GM23248 (cell line): ENCODE measurements around the gene PDP2. TPM values are rescaled to one million over a fixed set of nuclear protein-coding genes. Genes with fewer than 3 reads are reported as not detected.

Experiments used
- DNase-seq: peaks from one replicate; pipeline ENCODE4 v3.0.0-alpha.2; 2015
- H2AFZ ChIP-seq: fragments of 200-600 bp; sonication (generic); 2 replicates; pipeline ENCODE4 v1.6.1; 2016; ENCODE audit warnings: antibody characterized with exemption
- H3F3A ChIP-seq: fragments of 200-600 bp; sonication (generic); 2 replicates; pipeline ENCODE4 v1.6.1; 2016; ENCODE audit warnings: mild to moderate bottlenecking, antibody characterized with exemption, mixed run types; ENCODE audit not compliant: insufficient read depth
- H3K27ac ChIP-seq: fragments of 200-600 bp; sonication (generic); 2 replicates; pipeline ENCODE4 v1.5.1; 2016; ENCODE audit warnings: mild to moderate bottlenecking
- H3K27me3 ChIP-seq: fragments of 200-600 bp; sonication (generic); replicated peaks from 2 replicates; pipeline ENCODE4 v1.6.1; 2016; ENCODE audit warnings: mild to moderate bottlenecking; ENCODE audit not compliant: insufficient read depth
- H3K36me3 ChIP-seq: fragments of 200-600 bp; sonication (generic); 2 replicates; pipeline ENCODE4 v1.6.1; 2016; ENCODE audit warnings: low read depth, mild to moderate bottlenecking
- H3K4me1 ChIP-seq: fragments of 200-600 bp; sonication (generic); 2 replicates; pipeline ENCODE4 v1.6.1; 2016; ENCODE audit warnings: mild to moderate bottlenecking; ENCODE audit not compliant: insufficient read depth
- H3K4me2 ChIP-seq: fragments of 200-600 bp; sonication (generic); one replicate; pipeline ENCODE4 v1.6.1; 2016; ENCODE audit warnings: mild to moderate bottlenecking; ENCODE audit not compliant: unreplicated experiment
- H3K4me3 ChIP-seq: fragments of 200-600 bp; sonication (generic); 2 replicates; pipeline ENCODE4 v1.5.1; 2016; ENCODE audit warnings: mild to moderate bottlenecking
- H3K79me2 ChIP-seq: fragments of 200-600 bp; sonication (generic); 2 replicates; pipeline ENCODE4 v1.6.1; 2016; ENCODE audit warnings: mild to moderate bottlenecking; ENCODE audit not compliant: insufficient read depth
- H3K9ac ChIP-seq: fragments of 200-600 bp; sonication (generic); 2 replicates; pipeline ENCODE4 v1.6.1; 2016; ENCODE audit warnings: mild to moderate bottlenecking
- H3K9me2 ChIP-seq: fragments of 200-600 bp; sonication (generic); 2 replicates; pipeline ENCODE4 v1.6.1; 2016; ENCODE audit warnings: mixed run types, mild to moderate bottlenecking, moderate library complexity; ENCODE audit not compliant: insufficient read depth
- H3K9me3 ChIP-seq: fragments of 200-600 bp; sonication (generic); one replicate; pipeline ENCODE4 v1.6.1; 2017; ENCODE audit warnings: low read depth
- H4K20me1 ChIP-seq: fragments of 200-600 bp; sonication (generic); 2 replicates; pipeline ENCODE4 v1.6.0; 2016; ENCODE audit not compliant: insufficient read depth
- EZH2 ChIP-seq: fragments of 200-600 bp; sonication (generic); IDR thresholded peaks from 2 replicates; pipeline ENCODE4 v1.6.1; 2018; ENCODE audit warnings: antibody characterized with exemption, mild to moderate bottlenecking; ENCODE audit not compliant: insufficient read depth, poor library complexity, severe bottlenecking
- EZH2phosphoT487 ChIP-seq: fragments of 200-600 bp; sonication (generic); IDR thresholded peaks from 2 replicates; pipeline ENCODE4 v1.6.1; 2018; ENCODE audit warnings: antibody characterized with exemption, moderate library complexity, mild to moderate bottlenecking, low read depth; ENCODE audit not compliant: insufficient read depth
- WGBS, 2 experiments: methylation state at CpG; one replicate each; pipeline ENCODE4 v1.1.6; 2015 to 2017; ENCODE audit warnings: low lambda C conversion rate in 2 of 2, low coverage in 1 of 2; ENCODE audit errors: missing lambda C conversion rate in 2 of 2; 5-methylcytosine and 5-hydroxymethylcytosine counted together
- in situ Hi-C: fragments of 300-500 bp; cut with MboI; formaldehyde crosslinking; loops from 2 replicates; pipeline ENCODE4 v1.15.0; 2020
- polyA plus RNA-seq: library from polyadenylated mRNA; unstranded; fragments of >200 nt; fragmentation: Nextera tagmentation; extraction: Ambion mirVana; gene quantifications from 2 replicates; pipeline ENCODE4 v1.2.1, GENCODE V29; 2016
- total RNA-seq: library from RNA; depleted of rRNA; stranded (reverse); fragments of >200 nt; shearing (Covaris generic); gene quantifications from 2 replicates; pipeline ENCODE4 v1.2.3, GENCODE V29; 2014

Gene PDP2
- total and polyA plus RNA-seq, 2 experiments from 2014 or later = 3.3 to 3.9 TPM

DNA sequence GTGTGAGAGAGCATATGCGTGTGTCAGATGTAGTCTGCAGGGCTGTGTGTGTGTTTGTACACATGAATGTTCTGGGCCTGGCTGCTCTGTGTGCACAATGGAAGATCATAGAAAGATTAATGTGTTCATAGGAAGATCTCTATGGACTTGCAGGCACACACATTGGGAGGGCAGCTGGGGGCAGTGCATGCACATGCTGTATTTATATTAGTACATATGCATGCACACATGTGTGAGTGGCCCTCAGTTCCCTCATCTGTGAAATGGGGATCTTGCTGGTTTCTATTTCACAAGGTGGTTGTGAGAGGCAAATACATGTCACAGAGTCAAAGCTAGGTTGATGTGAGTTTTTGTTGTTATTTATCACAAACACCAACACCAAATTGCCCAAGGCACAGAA lies 34.0 kb upstream of the PDP2 start:
- H3K9ac ChIP-seq = no peak overlapping the region
- no peaks in the 10 kb centered on the region for H3F3A ChIP-seq
- TF ChIP-seq EZH2phosphoT487 = no peak
- TF ChIP-seq EZH2 = no peak
- H4K20me1 ChIP-seq = no peaks in the 10 kb centered on the region
- H3K27ac ChIP-seq = no peak overlapping the region
- H3K9me3 ChIP-seq = no peaks in the 10 kb centered on the region
- 89 to 100% methylated on average over 1 of the region's 1 CpG for WGBS, 2 experiments
- in situ Hi-C loops = no loop called here
- H3K4me3 ChIP-seq = no peak overlapping the region
- H2AFZ ChIP-seq = no peak overlapping the region
- DNase-seq = no peak
- H3K9me2 ChIP-seq = no peaks in the 10 kb centered on the region
- H3K79me2 ChIP-seq = no peaks in the 10 kb centered on the region
- no peaks in the 10 kb centered on the region for H3K4me1 ChIP-seq
- no peak overlapping the region for H3K4me2 ChIP-seq
- H3K36me3 ChIP-seq = no peaks in the 10 kb centered on the region
- peaks cover 34% of the 10 kb centered on the region for H3K27me3 ChIP-seq

DNA sequence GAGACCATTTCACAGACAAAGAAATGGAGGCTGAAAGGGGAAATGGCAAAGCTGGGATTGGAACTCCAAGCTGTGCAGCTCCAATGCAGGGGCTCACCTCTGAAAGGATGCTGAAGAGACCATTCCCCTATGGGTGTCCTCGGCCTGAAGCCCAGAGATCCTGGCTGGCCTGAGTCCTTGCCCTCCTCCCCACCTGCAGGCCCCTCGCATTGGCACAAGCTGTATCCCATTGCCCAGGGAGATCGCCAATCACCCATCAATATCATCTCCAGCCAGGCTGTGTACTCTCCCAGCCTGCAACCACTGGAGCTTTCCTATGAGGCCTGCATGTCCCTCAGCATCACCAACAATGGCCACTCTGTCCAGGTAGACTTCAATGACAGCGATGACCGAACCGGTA lies 33.5 kb upstream of the PDP2 start:
- Histone ChIP-seq H3K4me1 (no peaks in the 10 kb centered on the region), H3K9ac (no peak overlapping the region), H2AFZ (no peak overlapping the region), H3K79me2 (no peaks in the 10 kb centered on the region), H3K27me3 (peaks cover 34% of the 10 kb centered on the region), H3K4me3 (no peak overlapping the region), H3K4me2 (no peak overlapping the region), H3K9me3 (no peaks in the 10 kb centered on the region), H4K20me1 (no peaks in the 10 kb centered on the region), H3K36me3 (no peaks in the 10 kb centered on the region), H3K27ac (no peak overlapping the region), H3K9me2 (no peaks in the 10 kb centered on the region), H3F3A (no peaks in the 10 kb centered on the region)
- WGBS, 2 experiments = 80 to 81% methylated on average over 6 of the region's 6 CpGs
- DNase-seq = no peak
- TF ChIP-seq EZH2 = no peak
- TF ChIP-seq EZH2phosphoT487 = no peak
- in situ Hi-C loops = no loop called here

DNA sequence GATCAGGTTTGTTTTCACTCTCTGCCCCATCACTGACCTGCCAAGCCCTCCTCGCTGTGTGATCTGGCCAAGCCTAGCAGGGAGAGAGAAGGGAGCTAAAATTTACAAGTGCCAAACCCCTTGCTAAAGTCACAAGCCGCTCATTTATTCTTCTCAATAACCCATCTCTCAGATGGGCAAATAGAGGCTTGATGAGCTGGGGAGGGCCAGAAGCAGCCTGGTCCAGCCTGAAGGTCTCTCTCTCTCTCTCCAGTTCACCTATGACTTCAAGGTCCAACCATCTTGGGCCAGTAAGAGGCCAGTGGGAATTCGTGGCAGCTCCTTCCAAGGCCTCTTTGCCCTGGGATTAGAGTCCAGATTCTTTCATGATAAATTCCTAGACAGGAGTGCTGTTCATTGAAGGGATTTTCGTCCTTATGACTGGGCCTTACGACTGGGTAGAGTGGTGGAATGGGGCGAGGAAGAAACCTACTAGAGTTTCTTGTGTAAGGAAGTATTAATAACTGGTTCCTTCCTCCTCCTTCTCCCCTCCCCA lies 32.7 kb upstream of the PDP2 start:
- H3K9ac ChIP-seq = no peak overlapping the region
- H3F3A ChIP-seq = no peaks in the 10 kb centered on the region
- H3K9me3 ChIP-seq = no peaks in the 10 kb centered on the region
- H4K20me1 ChIP-seq = no peaks in the 10 kb centered on the region
- in situ Hi-C loops = no loop called here
- no peaks in the 10 kb centered on the region for H3K4me1 ChIP-seq
- no peaks in the 10 kb centered on the region for H3K9me2 ChIP-seq
- H3K4me2 ChIP-seq = no peak overlapping the region
- no peaks in the 10 kb centered on the region for H3K79me2 ChIP-seq
- H3K36me3 ChIP-seq = no peaks in the 10 kb centered on the region
- H2AFZ ChIP-seq = no peak overlapping the region
- WGBS, 2 experiments = 65 to 69% methylated on average over 6 of the region's 6 CpGs
- peaks cover 34% of the 10 kb centered on the region for H3K27me3 ChIP-seq
- H3K27ac ChIP-seq = no peak overlapping the region
- H3K4me3 ChIP-seq = no peak overlapping the region
- no peak for DNase-seq
- TF ChIP-seq EZH2phosphoT487 (no peak), EZH2 (no peak)

DNA sequence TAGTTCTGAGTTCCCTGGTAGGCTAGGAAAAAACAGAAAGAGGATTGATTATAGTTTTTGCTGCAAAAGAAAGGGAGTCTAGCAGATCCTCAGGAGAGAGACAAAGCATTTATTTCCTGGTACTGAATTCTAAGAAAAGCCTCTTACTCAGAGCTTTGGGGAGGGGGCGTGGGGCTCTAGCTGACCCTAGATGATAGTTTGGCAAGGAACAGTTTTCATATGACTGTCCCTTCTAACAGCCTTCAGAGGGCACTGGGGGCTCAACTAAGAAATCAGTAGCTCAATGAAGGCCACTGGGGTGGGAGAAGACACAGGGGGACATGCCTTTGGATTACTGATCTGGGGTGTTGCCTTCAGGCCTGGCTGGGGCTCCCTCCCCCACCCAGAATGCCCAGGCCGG lies 32.1 kb upstream of the PDP2 start:
- no peaks in the 10 kb centered on the region for H3K79me2 ChIP-seq
- no peak overlapping the region for H3K27ac ChIP-seq
- no peak overlapping the region for H3K9ac ChIP-seq
- H3K4me3 ChIP-seq = no peak overlapping the region
- H4K20me1 ChIP-seq = no peaks in the 10 kb centered on the region
- H3K27me3 ChIP-seq = peaks cover 38% of the 10 kb centered on the region
- no peaks in the 10 kb centered on the region for H3K9me3 ChIP-seq
- no peaks in the 10 kb centered on the region for H3K4me1 ChIP-seq
- TF ChIP-seq EZH2phosphoT487 = no peak
- TF ChIP-seq EZH2 = no peak
- in situ Hi-C loops = no loop called here
- H3K4me2 ChIP-seq = no peak overlapping the region
- WGBS, 2 experiments = 25 to 53% methylated on average over 2 of the region's 2 CpGs
- H3K9me2 ChIP-seq = no peaks in the 10 kb centered on the region
- no peaks in the 10 kb centered on the region for H3F3A ChIP-seq
- DNase-seq = no peak
- H2AFZ ChIP-seq = no peak overlapping the region
- H3K36me3 ChIP-seq = no peaks in the 10 kb centered on the region

DNA sequence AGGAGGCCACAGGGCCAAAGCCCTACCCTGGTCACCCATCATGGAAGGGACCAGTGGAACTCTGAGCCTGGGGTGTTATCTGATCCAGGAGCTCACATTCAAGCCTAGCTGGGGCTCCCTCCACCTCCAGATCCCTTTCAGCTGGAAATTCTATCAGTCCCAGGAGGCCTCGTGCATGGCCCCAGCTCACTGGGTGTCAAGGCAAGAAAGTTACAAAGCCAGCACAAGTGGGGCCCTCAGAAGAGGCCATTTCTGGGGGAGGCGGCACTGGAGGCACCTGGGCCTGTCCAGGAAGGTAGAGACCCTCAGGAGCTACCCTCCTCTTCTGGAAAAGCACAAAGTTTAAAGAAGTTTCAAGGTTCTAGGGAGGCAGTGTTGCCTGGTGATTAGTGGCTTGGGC lies 31.3 kb upstream of the PDP2 start:
- WGBS, 2 experiments = 68 to 87% methylated on average over 2 of the region's 2 CpGs
- Histone ChIP-seq H2AFZ (no peak overlapping the region), H3K9ac (no peak overlapping the region), H3K9me3 (no peaks in the 10 kb centered on the region), H4K20me1 (no peaks in the 10 kb centered on the region), H3K27me3 (peaks cover 32% of the 10 kb centered on the region), H3K4me1 (no peaks in the 10 kb centered on the region), H3F3A (no peaks in the 10 kb centered on the region), H3K4me3 (no peak overlapping the region), H3K36me3 (no peaks in the 10 kb centered on the region), H3K79me2 (no peaks in the 10 kb centered on the region), H3K27ac (no peak overlapping the region), H3K4me2 (no peak overlapping the region), H3K9me2 (no peaks in the 10 kb centered on the region)
- in situ Hi-C loops = no loop called here
- no peak for TF ChIP-seq EZH2phosphoT487
- TF ChIP-seq EZH2 = no peak
- no peak for DNase-seq
